GM19452 (cell line): ENCODE data around the gene GNAL.

ENCODE experiments used
- ATAC-seq: cut with Tn5 transposase; IDR thresholded peaks from one replicate; pipeline ENCODE4 v1.9.1; 2021; ENCODE audit not compliant: unreplicated experiment

The GNAL gene

DNA sequence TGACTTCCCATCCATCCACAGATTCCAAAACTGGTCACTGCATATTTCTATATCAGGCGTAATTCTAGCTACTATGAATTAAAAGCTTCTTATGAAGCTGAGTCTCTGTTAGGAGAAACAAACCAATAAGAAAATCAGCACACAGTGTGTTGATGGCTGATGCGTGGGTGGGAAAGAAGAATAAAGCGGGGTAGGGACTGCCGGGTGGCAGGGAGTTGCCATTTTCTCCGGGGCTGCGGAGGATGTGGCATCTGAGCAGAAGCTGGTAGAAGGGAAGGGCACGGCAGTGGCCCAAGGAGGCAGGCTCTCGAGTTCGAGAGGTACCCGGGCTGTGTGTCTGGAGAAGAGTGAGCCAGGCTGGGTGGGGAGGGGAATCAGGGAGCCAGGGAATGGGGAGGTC is 113.5 kb downstream of the GNAL start:
- ATAC-seq, result no peak

DNA sequence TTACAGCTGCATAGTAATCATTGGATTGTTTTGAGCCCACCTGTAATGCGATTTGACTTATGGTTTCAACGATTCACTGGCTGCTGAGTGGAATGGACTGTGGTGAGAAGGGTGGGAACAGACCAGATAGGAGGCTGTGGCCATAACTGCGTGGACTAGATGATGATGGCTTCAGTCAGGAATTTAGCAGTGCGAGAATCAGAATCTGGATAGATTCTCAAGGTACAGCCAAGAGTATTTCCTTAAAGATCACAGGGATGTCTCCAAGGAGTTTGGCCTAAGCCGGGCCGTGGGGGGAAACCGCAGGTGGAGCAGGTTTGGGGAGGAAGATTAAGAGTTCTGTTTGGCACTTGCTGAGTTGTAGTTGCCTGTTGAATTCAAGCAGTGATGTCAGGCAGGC is 118.2 kb downstream of the GNAL start:
- ATAC-seq, result no peak

DNA sequence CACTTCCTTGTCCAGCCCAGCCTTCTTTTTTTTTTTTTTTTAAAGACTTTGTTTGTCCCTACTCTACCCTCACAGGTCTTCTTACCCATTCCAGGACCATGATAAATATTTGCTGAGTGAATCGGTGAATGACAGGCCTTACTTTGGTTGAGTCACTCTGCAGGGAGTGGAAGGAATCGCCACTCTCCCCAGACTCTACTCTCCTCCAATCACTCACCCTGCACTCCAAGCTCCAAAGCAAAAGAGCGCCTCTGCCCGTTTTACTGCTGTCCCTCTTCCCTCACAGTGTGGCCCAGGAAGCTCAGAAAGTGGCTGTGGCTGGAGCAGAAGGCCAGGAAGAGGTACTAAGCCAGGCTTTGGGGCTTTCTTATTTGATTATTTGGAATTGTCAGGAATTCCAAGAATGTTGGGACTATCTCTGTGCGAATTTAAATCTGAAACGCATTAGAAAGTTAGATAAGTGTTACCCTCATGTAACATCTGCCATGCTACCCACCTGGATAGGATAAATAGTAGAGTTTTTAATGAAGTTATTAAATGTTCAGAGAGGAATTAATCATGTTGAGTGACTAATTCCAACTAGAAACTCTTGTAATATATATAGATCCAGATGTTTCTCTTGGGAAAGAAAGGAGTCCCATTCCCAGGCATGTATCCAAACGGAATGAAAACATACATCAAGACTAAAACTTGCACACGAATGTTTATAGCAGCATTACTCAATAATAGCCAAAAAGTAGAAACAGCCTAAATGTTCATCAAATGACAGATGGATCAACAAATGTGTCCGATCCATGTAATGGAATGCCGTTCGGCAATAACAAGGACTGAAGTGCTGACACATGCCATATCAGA is 119.2 kb downstream of the GNAL start:
- ATAC-seq, result no peak

DNA sequence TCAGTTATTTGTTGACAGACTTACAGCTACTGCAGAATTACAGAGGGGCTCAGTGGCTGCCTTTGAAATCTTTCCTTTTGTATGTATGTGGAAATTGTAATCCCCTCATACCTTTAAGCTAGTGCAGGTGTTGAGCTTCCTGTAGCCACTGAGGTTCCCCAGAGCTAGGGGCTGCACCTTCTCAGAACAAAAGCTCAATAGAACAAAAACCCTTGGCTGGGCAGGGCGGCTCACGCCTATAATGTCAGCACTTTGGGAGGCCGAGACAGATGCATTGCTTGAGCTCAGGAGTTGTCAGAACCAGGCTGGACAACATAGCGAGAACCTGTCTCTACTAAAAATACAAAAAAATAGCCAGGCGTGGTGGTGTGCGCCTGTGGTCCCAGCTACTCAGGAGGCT is 120.8 kb downstream of the GNAL start:
- no peak for ATAC-seq

DNA sequence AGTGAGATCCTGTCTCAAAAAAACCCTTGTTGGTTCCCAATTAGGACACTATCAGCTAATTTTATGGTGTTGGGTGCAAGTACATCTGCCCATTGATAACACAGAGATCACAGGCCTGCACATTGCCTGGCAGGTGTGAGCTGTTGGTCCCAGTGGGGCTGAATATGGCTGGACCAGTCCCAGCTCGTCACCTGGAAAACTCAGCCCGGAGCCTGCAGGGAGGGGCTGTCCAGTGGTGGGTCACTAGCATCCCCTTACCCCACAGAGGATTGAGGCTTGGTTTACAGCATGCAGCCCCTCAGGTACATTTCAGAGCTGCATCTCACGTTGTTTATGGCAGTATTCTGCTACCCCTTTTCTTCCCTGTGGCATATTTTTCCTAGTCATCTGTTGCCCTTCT is 121.3 kb downstream of the GNAL start:
- ATAC-seq, result no peak

DNA sequence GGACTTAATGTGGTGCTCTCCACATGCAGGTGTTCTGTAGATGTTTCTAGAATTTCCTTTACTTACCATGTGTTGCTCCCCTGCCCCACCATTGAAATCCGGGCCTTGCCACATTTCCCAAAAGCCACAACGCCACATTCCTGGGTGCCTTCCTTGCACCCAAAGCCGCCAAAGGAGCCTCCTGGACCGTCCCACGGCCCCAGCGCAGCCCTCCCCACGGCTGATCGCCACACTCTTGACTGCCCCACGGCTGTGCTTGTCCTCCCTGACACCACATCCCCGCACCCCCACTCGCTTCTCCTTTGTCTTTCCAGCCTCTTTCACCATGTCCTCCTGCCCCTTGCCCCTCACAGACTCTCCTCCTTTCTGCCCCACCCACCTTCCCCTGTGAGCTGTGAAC is 121.9 kb downstream of the GNAL start:
- ATAC-seq, result no peak

DNA sequence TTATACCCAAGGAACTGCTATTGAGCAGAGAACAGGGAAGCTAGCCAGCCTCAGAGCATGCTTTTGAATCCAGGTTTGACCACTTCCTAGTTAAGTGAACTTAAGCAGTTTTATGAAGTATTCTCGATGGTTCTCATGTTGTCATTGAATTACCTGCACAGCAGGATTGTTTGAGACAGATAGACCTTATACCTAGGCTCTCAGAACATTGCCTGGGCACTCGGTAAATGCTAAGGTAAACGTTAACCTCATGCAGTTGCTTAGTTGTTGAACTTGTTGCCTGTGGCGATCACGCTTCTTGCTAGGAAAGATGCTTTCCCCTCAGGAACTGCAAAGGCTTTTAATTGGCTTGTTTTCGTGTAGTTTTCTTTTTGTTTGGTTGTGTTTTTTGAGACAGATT is 128.2 kb downstream of the GNAL start:
- ATAC-seq, result no peak

DNA sequence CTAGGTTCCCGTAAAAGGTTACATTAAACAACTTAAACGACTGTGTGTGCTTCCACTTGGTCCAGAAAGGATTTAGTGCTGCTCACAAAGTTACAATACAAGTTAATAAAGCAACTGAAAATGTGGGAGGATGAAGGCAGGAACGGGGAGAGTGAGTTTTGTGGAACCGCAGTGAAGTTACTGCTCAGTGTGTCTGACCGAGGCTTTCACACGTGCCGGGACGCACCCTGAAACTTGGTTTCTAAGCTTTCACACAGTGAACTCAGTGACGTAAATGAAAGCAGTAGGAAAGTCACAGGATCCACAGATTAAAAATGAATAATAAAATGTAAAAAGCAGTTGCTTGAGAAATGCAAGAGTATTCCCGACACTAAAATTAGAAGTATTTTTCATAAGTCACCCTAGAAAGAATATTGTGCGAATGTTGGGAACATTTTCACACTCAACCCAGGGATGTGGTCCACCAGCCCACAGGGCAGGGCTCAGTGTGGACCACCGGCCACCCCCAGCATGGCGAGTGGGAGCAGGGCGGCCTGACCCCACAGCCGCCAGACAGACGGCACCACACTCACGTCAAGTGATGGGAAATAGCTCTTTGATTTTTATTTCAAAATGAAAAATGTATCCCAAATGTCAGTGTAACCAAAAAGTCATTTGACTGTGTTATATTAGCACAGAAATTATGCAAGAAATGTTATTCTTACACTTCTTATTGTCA is 129.6 kb downstream of the GNAL start:
- ATAC-seq, result no peak

DNA sequence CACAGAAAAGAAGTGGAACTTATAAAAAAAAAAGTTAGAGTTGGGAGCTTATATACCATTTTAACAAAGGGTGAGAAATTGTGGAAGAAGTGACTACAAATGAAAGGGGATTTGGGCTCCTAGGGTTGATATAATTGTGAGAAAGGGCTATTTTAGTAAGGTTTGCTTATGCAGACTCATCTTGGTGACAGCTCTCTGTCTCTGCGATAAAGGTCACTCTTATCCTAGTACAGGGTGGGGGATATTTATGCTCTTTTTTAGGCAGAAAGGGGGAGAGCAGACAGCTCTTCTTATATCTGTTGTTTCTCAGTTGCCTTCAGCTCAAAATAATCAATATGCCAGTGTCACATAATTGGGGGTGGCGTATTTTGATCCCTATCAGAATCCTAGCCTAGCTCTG is 130.9 kb downstream of the GNAL start:
- no peak for ATAC-seq

DNA sequence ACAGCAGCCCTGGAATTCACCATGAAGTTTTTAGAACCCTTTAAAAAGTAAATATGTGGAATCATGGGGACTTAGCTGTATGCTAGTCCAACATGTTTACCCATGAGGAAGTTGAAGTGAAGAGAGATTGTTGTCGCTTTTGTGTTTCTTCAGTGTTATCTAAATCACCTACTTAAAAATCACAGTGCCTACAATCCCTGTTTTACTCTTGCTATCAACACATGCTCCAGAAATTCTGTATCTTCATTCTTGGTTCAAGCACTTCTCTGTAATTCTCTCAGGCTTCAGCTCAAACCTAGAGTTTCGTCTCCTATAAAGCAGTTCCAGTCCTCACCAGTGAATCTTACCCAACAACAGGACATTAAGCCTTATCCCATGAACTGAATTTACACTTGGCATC is 131.6 kb downstream of the GNAL start:
- no peak for ATAC-seq

DNA sequence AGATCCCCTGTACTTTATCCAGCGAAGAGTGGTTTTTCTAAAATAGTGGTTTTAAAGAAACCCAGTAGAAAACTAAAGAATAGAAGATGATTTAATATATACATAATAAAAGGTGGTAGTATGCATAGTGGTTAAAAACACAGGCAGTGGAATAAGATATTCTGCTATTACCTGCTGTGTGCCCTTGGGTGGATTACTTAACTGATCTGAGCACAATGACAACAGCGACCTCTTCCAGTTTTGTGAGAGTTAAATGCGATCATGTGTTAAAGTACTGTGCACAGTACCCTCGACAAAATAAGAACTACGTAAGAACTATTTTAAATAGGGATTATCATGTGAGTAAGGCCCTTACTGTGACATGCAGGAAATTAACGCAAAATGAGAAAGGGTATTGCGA is 132.1 kb downstream of the GNAL start:
- no peak for ATAC-seq

DNA sequence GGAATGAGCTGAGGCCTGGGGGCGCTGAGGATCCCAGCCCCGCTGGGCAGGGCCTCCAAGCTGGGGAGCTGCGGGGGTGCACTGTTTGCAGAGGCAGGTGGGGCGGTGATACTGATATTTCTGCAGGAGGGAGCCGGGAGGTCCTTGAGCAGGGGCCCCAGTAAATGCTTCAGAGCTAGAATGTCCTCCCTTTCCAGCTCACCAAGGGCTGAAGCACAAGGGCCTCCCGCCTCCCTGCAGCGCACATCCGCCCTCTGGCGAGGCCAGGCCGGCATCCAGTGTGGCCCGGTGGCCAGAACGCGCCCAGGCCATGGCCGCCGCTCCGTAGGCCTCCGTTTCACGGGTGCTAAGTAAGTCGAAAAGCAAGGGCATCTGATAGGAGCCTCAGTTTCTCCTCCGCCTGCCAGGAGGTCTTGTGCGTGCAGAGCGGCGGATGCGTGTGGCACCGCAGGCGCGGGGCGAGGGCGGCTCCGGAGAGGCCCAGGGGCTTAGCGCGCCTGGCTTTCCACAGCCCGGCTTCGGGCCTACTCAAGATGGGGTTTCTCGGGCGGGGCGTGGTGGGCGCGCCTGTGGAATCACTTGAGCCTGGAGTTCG is 132.7 kb downstream of the GNAL start:
- ATAC-seq, result no peak

DNA sequence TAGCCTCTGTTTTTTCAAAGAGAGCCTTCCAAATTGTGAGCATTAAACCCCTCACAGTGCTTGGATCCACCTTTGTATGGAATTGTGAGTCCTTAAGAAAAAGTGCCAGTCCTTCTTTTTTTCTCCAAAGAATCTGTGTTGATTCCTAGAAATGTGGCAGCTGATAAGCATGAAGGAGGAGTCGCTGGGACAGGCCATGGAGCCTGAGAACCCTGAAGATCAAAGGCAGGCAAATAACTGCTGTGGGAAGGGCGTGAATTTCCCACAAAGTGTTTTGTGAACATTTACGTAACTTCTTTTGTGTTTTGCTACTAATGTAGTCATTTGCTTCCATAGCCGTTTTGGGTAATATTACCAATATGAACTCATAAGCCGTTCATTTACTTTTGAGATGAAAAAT is 134.5 kb downstream of the GNAL start:
- no peak for ATAC-seq

DNA sequence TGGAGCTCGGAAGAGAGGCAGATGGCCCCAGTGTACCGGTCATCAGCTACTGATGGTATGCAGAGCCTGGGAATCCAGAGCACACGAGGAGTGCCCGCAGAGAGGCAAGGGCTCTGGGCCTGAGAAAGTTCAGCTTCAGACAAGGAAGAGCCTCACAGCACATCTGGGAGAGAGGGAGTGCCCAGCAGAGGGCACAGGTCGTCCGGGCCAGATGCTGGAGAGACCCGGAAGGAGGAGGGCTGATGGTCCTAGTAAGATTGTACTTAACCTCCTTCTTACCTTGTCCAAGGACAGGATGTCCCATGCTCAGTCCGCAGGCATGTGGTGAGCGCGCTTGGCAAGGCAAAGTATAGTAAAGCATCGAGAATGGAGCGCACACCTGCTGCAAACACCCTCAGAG is 137.8 kb downstream of the GNAL start:
- no peak for ATAC-seq

DNA sequence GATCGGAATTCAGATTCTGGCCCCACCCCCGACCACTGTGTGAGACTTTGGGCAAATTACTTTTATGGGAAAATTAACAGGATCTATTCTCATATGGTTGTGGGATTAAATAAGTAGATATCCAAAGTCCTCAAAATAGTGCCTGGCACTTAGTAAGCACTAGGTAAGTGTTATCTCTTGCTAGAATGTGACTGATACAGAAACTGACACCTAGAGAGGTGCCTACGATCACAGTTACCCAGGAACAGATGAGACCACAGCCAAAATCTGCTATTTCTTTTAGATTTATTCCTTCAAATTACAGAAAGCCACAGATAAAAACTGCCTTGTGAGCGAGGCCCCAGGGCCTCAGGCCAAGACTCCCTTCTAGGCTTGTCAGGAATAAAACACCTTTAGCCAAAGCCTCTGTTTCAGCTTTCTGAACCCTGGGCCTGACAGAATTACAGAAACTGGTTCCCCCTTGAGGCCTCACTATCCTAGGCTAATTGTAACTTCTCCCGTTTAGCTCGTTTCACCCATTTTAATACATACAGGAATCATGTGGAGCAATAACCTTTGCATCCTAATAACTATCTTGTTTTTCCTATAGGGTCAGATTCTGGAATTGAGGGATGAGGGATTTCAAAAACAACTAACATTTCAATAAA is 139.8 kb downstream of the GNAL start:
- ATAC-seq, result no peak

DNA sequence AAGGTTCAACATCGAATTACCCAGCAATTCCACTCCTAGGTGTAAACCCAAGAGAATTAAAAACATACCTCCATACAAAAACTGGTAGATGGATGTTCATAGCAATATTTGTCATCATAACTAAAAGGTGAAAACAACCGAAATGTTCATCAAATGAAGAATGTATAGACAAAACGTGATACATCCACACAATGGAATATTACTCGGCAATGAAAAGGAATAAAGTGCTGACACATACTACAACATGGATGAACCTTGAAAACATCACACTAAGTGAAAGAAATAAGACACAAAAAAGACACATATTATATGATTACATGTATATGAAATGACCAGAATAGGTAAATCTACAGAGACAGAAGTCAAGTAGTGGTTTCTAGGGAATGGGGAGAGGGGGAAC is 141.5 kb downstream of the GNAL start:
- ATAC-seq, result no peak

DNA sequence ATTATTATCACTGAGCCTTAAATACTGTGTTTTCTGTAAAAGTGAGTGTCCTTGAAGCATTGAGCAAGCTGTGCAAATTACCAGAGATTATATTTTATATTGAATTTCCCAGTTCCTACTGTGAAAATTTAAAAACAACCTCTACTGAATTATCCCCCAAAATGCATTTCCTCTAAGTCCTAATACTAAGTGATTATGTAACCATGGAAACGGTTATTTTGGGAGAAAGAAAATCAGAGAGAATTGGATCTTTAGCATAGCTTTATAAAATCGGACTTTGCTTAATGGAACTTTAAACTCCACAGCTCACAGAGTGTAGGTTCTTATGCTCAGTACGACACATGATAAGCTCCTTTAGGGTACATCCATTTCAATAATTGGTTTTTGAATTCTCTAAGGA is 142.9 kb downstream of the GNAL start:
- ATAC-seq, result no peak

DNA sequence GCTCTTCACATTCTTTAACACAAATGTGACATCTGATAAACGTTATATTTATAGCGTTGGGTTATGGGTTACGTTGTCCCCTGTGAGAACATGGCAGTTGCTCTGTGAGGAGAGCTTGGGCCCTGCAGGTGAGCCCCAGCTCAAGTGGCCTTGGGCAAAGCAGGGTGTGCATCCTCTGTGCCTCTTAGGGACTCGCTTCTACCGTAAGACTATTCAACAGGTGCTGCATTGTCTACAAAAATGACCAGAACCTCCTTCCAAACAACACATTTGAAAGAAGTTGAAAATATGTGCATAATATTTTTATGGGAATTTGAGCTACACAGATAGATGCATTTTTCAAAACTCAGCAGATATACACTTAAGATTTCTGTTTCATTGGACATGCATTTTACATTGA is 145.7 kb downstream of the GNAL start:
- ATAC-seq, result no peak

DNA sequence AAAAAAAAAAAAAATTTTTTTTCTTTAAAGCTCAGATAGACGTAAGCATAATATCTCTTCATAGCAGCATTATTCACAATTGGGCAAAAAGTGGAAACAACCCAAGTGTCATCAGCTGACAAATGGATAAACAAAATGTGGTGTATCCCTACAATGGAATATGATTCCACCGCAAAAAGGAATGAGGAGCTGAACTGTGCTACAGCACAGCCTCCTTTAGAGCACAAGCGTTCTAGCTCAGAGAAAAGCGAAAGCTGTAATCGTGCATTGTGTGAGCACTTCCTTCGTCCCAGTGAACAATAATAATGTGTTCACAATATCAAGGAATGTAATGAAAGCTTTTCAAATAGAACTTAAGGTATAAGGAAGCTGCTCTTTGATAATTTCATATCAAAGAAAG is 150.5 kb downstream of the GNAL start:
- ATAC-seq, result no peak

DNA sequence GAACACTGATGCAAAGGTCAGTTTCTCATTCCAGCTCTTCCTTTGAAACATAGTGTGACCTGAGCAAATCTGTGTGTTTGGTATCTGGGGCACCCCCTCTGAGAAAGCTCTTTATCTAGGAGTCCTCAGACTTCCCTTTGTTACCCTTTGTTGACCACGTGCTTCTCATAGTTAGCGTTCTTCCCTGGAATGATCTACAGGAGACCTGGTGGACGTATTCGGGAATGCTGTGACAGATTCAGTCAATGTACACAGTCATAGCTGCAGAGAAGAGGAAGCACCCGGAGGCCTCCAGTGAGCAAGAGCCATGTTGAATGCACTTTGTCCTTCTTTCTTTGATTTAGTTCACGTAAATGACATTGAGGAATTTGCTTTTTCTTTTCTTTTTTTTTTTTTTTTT is 151.4 kb downstream of the GNAL start:
- ATAC-seq, result no peak

DNA sequence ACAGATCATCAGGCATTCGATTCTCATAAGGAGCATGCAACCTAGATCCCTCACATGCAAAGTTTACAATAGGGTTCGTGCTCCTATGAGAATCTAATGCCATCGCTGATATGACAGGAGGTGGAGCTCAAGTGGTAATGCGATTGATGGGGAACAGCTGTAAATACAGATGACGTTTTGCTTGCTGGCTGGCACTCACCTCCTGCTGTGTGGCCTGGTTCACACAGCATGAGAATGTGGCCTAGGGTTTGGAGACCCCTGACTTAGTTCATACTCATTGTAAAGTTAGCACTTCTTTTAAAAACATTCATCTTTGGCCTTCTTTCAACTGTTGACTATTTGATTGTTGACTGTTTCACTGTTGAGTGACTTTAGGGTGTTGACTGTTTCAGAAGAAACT is 153.5 kb downstream of the GNAL start:
- no peak for ATAC-seq

DNA sequence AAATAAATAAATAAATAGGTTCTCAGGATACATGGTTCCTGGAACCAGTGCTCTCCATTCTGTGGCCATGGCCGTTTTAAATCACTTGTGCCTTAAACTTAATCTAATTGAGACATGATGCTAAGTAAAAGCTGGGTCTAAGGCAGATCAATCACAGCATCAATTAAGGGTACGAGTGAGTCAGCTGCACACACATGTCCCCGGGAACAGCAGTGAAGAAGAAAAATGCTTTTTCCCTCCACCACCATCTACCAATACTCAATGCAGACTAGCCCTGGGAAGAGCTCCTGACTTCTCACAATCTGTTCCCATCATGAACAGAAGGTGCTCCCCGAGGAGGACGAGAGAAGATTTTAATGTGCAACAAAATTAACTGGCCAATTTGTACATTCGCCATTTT is 155.4 kb downstream of the GNAL start:
- ATAC-seq, result no peak
